Mesenchymal stem cell (in vitro differentiated cells and primary cell): ENCODE data around the gene MACIR.

Experiments used
- DNase-seq: peaks from one replicate; pipeline ENCODE4 v3.0.0-alpha.2; 2013
- H2AFZ ChIP-seq: one replicate; pipeline ENCODE4 v1.6.1; 2013; ENCODE audit warnings: low read depth, mild to moderate bottlenecking, control low read depth, inconsistent platforms, low read length, moderate library complexity
- H2AK5ac ChIP-seq: 2 replicates; pipeline ENCODE4 v1.6.1; 2013; ENCODE audit warnings: low read length, moderate library complexity, mild to moderate bottlenecking, inconsistent platforms; ENCODE audit not compliant: severe bottlenecking
- H2BK120ac ChIP-seq: one replicate; pipeline ENCODE4 v1.6.1; 2013; ENCODE audit warnings: low read depth, mild to moderate bottlenecking, inconsistent platforms, low read length, moderate library complexity
- H2BK12ac ChIP-seq, 2 experiments: one replicate each; pipeline ENCODE4 v1.6.1; 2013; ENCODE audit warnings: inconsistent platforms in 2 of 2, low read length in 2 of 2, mild to moderate bottlenecking in 2 of 2, moderate library complexity in 2 of 2, control low read depth in 1 of 2
- H2BK15ac ChIP-seq: one replicate; pipeline ENCODE4 v1.6.1; 2013; ENCODE audit warnings: mild to moderate bottlenecking, low read depth, inconsistent platforms; ENCODE audit not compliant: poor library complexity, severe bottlenecking
- H2BK5ac ChIP-seq: 2 replicates; pipeline ENCODE4 v1.6.1; 2013; ENCODE audit warnings: low read depth, mild to moderate bottlenecking, low read length, control low read depth, inconsistent platforms; ENCODE audit not compliant: poor library complexity, severe bottlenecking
- H3K14ac ChIP-seq, 2 experiments: one replicate each; pipeline ENCODE4 v1.6.1; 2013; ENCODE audit warnings: inconsistent platforms in 2 of 2, low read length in 2 of 2, control low read depth in 1 of 2, mild to moderate bottlenecking in 1 of 2, moderate library complexity in 1 of 2
- H3K18ac ChIP-seq, 2 experiments: one replicate each; pipeline ENCODE4 v1.6.1; 2013; ENCODE audit warnings: inconsistent platforms in 2 of 2, low read length in 2 of 2, control low read depth in 1 of 2, low read depth in 1 of 2, mild to moderate bottlenecking in 1 of 2
- H3K23ac ChIP-seq, 2 experiments: one replicate each; pipeline ENCODE4 v1.6.1; 2013; ENCODE audit warnings: inconsistent platforms in 2 of 2, low read length in 2 of 2, mild to moderate bottlenecking in 2 of 2, moderate library complexity in 2 of 2, control low read depth in 1 of 2
- H3K27ac ChIP-seq: 2 replicates; pipeline ENCODE4 v1.5.1; 2013; ENCODE audit warnings: mild to moderate bottlenecking, moderate library complexity, low read length, control low read depth, inconsistent platforms; ENCODE audit not compliant: poor library complexity, severe bottlenecking
- H3K27me3 ChIP-seq, 2 experiments: 2 replicates each; pipeline versions ENCODE4 v1.6.1 to v1.7.0; 2013; ENCODE audit warnings: low read length in 2 of 2, mild to moderate bottlenecking in 2 of 2, moderate library complexity in 2 of 2, control low read depth in 1 of 2, inconsistent platforms in 1 of 2; ENCODE audit not compliant: control insufficient read depth in 1 of 2, insufficient read depth in 1 of 2
- H3K36me3 ChIP-seq, 2 experiments: 2 replicates each; pipeline versions ENCODE4 v1.6.1 to v1.7.0; 2013; ENCODE audit warnings: low read length in 2 of 2, control low read depth in 1 of 2, inconsistent platforms in 1 of 2, low read depth in 1 of 2, mild to moderate bottlenecking in 1 of 2; ENCODE audit not compliant: insufficient read depth in 2 of 2, control insufficient read depth in 1 of 2
- H3K4ac ChIP-seq, 2 experiments: one replicate each; pipeline ENCODE4 v1.6.1; 2013; ENCODE audit warnings: inconsistent platforms in 2 of 2, low read length in 2 of 2, mild to moderate bottlenecking in 2 of 2, moderate library complexity in 2 of 2, control low read depth in 1 of 2, low read depth in 1 of 2
- H3K4me1 ChIP-seq: 2 replicates; pipeline ENCODE4 v1.6.1; 2013; ENCODE audit warnings: low read depth, low read length, control low read depth; ENCODE audit not compliant: control insufficient read depth, insufficient read depth
- H3K4me2 ChIP-seq: 2 replicates; pipeline ENCODE4 v1.6.1; 2013; ENCODE audit warnings: low read length, mild to moderate bottlenecking, inconsistent platforms; ENCODE audit not compliant: poor library complexity, severe bottlenecking
- H3K4me3 ChIP-seq, 2 experiments: 2 replicates each; pipeline versions ENCODE4 v1.5.1 to v1.7.0; 2013; ENCODE audit warnings: low read length in 2 of 2, mild to moderate bottlenecking in 2 of 2, control low read depth in 1 of 2, low read depth in 1 of 2; ENCODE audit not compliant: insufficient read depth in 1 of 2
- H3K79me1 ChIP-seq: replicated peaks from 2 replicates; pipeline ENCODE4 v1.6.1; 2013; ENCODE audit warnings: mild to moderate bottlenecking, control low read depth, low read length, inconsistent platforms; ENCODE audit not compliant: poor library complexity, severe bottlenecking
- H3K9ac ChIP-seq: 2 replicates; pipeline ENCODE4 v1.7.0; 2013; ENCODE audit warnings: mild to moderate bottlenecking, low read length, moderate library complexity
- H3K9me3 ChIP-seq: 2 replicates; pipeline ENCODE4 v1.7.0; 2013; ENCODE audit warnings: mild to moderate bottlenecking, low read length; ENCODE audit not compliant: control insufficient read depth
- H4K8ac ChIP-seq: one replicate; pipeline ENCODE4 v1.6.1; 2013; ENCODE audit warnings: inconsistent platforms, mild to moderate bottlenecking, low read length, moderate library complexity
- H4K91ac ChIP-seq: one replicate; pipeline ENCODE4 v1.6.1; 2013; ENCODE audit warnings: mild to moderate bottlenecking, low read length, inconsistent platforms
- WGBS: methylation state at CpG from one replicate; pipeline ENCODE4 v1.1.7; 2013; ENCODE audit warnings: mixed read lengths; 5-methylcytosine and 5-hydroxymethylcytosine counted together

The MACIR gene

DNA sequence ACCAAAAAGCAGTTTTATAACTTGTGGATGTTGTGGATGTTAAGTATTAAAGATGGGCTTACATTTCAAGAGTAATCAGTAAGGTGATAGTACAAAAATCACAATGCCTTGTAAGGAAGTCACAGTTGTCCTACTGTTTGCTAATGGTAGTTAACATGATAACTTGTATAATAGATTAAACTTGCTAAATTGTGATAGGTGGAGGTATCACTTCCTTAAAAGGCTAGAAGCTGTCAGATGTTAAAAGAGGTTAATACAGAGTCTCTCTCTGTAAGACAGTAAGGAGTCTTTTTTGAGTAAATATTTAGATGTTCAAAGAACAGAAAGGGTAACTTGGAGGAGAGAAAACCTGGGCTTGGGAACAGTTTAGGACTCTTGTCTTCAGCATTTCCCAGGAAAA lies 14.2 kb upstream of the MACIR start:
- H2BK12ac ChIP-seq: no peak overlapping the region

DNA sequence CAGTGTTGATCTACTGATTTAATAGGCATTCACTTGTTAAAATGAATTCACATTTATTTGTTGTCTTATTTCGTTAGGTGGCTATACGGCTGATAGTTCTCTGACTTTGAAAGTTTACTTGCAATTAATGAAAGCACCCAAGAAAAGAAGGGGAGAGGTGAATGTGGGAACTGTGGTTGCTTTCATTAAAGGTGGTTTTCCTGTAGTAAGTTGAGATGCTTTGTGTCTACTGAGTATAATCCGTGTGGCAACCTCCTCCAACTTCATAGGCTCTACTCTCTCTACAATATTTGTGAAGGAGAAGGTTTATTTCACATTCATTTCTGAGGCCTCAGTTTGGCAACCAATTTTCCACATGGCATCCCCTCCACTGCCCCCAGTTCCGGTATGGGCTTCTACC lies 12.8 kb upstream of the MACIR start:
- H2BK120ac ChIP-seq: no peak overlapping the region
- no peak overlapping the region for H4K8ac ChIP-seq
- H3K9me3 ChIP-seq: peaks cover 3% of the 10 kb centered on the region
- H3K27me3 ChIP-seq: no peaks in the 10 kb centered on the region
- no peaks in the 10 kb centered on the region for H3K36me3 ChIP-seq
- H3K14ac ChIP-seq: no peak overlapping the region
- WGBS: 99% methylated on average over 3 of the region's 4 CpGs
- H2AFZ ChIP-seq: no peak overlapping the region
- H2BK15ac ChIP-seq: no peak overlapping the region
- no peak overlapping the region for H3K4me2 ChIP-seq
- no peak overlapping the region for H3K18ac ChIP-seq
- no peaks in the 10 kb centered on the region for H3K79me1 ChIP-seq
- no peak overlapping the region for H2AK5ac ChIP-seq
- no peak for DNase-seq
- H2BK5ac ChIP-seq: no peak overlapping the region
- no peak overlapping the region for H3K27ac ChIP-seq
- no peak overlapping the region for H3K23ac ChIP-seq
- H3K9ac ChIP-seq: no peak overlapping the region
- H3K4me3 ChIP-seq: no peak overlapping the region
- no peaks in the 10 kb centered on the region for H3K4me1 ChIP-seq
- H2BK12ac ChIP-seq: no peak overlapping the region
- no peak overlapping the region for H4K91ac ChIP-seq
- no peak overlapping the region for H3K4ac ChIP-seq

More for the DNA sequence above, 14.2 kb upstream of the MACIR start:
- no peak overlapping the region for H2AFZ ChIP-seq
- H3K79me1 ChIP-seq: no peaks in the 10 kb centered on the region
- H4K8ac ChIP-seq: no peak overlapping the region
- no peak for DNase-seq
- no peak overlapping the region for H3K4me3 ChIP-seq
- no peak overlapping the region for H2BK120ac ChIP-seq
- no peak overlapping the region for H3K4ac ChIP-seq
- H3K27ac ChIP-seq: no peak overlapping the region
- no peak overlapping the region for H2BK15ac ChIP-seq
- no peak overlapping the region for H2AK5ac ChIP-seq
- no peak overlapping the region for H3K18ac ChIP-seq
- no peak overlapping the region for H3K23ac ChIP-seq
- no peak overlapping the region for H2BK5ac ChIP-seq
- H3K4me2 ChIP-seq: no peak overlapping the region
- no peaks in the 10 kb centered on the region for H3K4me1 ChIP-seq
- peaks cover 3% of the 10 kb centered on the region for H3K9me3 ChIP-seq
- H4K91ac ChIP-seq: no peak overlapping the region
- H3K27me3 ChIP-seq: no peaks in the 10 kb centered on the region
- no peaks in the 10 kb centered on the region for H3K36me3 ChIP-seq
- H3K9ac ChIP-seq: no peak overlapping the region
- H3K14ac ChIP-seq: no peak overlapping the region

DNA sequence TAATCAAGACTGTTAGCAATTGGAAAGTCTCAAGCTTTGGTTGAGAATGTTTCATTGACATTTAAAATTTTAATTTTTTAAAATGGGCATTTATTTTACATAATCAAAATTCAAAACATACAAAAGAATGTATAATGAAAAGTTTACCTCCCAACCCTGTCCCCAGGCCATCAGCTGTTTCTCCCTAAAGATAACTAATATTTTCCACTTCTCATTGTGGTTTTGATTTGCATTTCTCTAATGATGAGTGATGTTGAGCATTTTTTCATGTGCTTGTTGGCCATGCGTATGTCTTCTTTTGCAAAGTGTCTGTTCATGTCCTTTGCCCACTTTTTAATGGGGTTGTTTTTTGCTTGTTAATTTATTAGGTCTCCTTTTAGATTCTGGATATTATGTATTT lies 11.4 kb upstream of the MACIR start:
- no peak overlapping the region for H2AFZ ChIP-seq
- H3K27me3 ChIP-seq: no peaks in the 10 kb centered on the region
- no peak overlapping the region for H2BK12ac ChIP-seq
- no peak overlapping the region for H2BK120ac ChIP-seq
- H3K18ac ChIP-seq: no peak overlapping the region
- no peak overlapping the region for H4K8ac ChIP-seq
- no peaks in the 10 kb centered on the region for H3K36me3 ChIP-seq
- H2BK5ac ChIP-seq: no peak overlapping the region
- no peak overlapping the region for H3K27ac ChIP-seq
- no peak overlapping the region for H4K91ac ChIP-seq
- H3K4me1 ChIP-seq: no peaks in the 10 kb centered on the region
- no peak overlapping the region for H3K4ac ChIP-seq
- no peak overlapping the region for H3K14ac ChIP-seq
- no peak overlapping the region for H3K4me2 ChIP-seq
- H3K9me3 ChIP-seq: peaks cover 1% of the 10 kb centered on the region
- DNase-seq: no peak
- no peak overlapping the region for H3K9ac ChIP-seq
- WGBS: 98% methylated on average over 1 of the region's 1 CpG
- H3K79me1 ChIP-seq: no peaks in the 10 kb centered on the region
- no peak overlapping the region for H2AK5ac ChIP-seq
- no peak overlapping the region for H2BK15ac ChIP-seq
- no peak overlapping the region for H3K23ac ChIP-seq
- H3K4me3 ChIP-seq: no peak overlapping the region

DNA sequence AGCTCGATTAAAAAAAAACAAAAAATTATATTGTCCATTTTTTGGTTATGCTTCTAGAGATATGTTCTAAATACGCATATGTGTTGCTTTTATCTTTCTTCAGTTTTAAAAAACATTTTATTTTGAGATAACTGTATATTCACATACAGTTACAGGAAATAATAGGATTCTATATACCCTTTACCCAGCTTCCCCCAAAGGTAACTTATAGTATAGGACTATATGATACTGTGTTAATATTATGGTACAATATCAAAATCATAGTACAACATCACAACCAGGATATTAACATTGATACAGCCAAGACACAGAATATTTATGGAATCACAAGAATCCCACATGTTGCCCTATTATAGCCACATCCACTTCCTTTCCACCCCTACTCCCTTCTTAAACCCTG lies 9.5 kb upstream of the MACIR start:
- H3K4ac ChIP-seq: no peak overlapping the region
- no CpG with 5 or more reads among the region's 2 CpGs for WGBS
- H3K4me1 ChIP-seq: no peaks in the 10 kb centered on the region
- H3K27me3 ChIP-seq: no peaks in the 10 kb centered on the region
- H2BK120ac ChIP-seq: no peak overlapping the region
- H3K9ac ChIP-seq: no peak overlapping the region
- no peak overlapping the region for H3K27ac ChIP-seq
- H3K4me2 ChIP-seq: no peak overlapping the region
- H4K8ac ChIP-seq: no peak overlapping the region
- no peak overlapping the region for H2AK5ac ChIP-seq
- no peak for DNase-seq
- no peak overlapping the region for H3K14ac ChIP-seq
- no peak overlapping the region for H2BK15ac ChIP-seq
- no peak overlapping the region for H2BK12ac ChIP-seq
- no peak overlapping the region for H2BK5ac ChIP-seq
- no peak overlapping the region for H3K18ac ChIP-seq
- no peak overlapping the region for H4K91ac ChIP-seq
- H3K36me3 ChIP-seq: no peaks in the 10 kb centered on the region
- H3K9me3 ChIP-seq: no peaks in the 10 kb centered on the region
- H3K4me3 ChIP-seq: no peak overlapping the region
- H3K79me1 ChIP-seq: no peaks in the 10 kb centered on the region
- no peak overlapping the region for H2AFZ ChIP-seq
- H3K23ac ChIP-seq: no peak overlapping the region
